A673 (cell line): ENCODE results near the gene COL5A1.

ENCODE experiments used
- CTCF ChIP-seq: fragments of 300-800, 200-600 bp; sonication (generic); conservative IDR thresholded peaks from 2 replicates; pipeline ENCODE4 v1.5.1; 2017; ENCODE audit warnings: low read depth, mild to moderate bottlenecking, antibody characterized with exemption, low read length, moderate library complexity, mixed read lengths
- EZH2 ChIP-seq: fragments of 200-600 bp; sonication (generic); IDR thresholded peaks from 2 replicates; pipeline ENCODE4 v1.6.1; 2017; ENCODE audit warnings: borderline replicate concordance, low read depth, mild to moderate bottlenecking, mixed read lengths, antibody characterized with exemption, low read length; ENCODE audit not compliant: poor library complexity, severe bottlenecking

GRCh38 chr9:134800791-134801339, 159.3 kb downstream of the COL5A1 start:
- TF ChIP-seq CTCF (no peak), EZH2 (no peak)
